ENCODE data around the gene CCDC88C.
"Not testable (repeated sequence)": the region's sequence is repeated elsewhere in the genome, so short reads cannot be mapped to it uniquely, and the experiment has no call there.

CCDC88C gene

DNA sequence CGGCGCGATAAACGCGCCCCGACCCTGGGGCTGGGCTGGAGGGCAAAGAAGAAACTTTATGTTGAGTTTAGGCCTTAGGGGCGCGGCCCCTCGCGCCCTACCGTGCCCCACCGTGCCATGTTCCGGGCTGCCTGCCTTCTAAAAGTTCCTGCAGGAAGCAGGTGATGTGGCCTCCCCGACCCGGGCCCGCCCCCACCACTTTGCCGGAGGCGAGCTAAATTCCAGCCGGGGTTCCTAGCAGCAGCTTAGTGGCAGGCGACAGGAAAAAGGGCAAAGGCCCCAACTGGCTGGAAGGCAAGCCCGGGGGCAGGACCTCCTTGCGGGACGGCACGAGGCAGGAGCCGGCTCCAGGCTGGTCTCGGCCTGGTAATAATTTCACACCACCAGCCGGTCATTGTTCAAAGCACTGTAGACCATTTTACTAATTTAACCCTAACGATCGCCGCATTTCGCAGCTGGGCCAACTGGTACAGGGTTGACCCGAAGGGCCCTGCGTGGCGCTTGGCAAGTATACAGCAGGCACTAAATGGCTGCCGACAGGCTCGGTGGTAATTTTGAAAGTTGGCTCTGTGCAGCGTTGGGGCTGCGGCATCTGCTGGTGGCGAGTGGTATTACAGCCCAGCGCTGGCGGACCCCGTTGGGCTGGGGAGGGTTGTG lies 895 bp upstream of the CCDC88C start:
- DNase-seq (ENCODE audit: low spot score), result peak; percentile 87

DNA sequence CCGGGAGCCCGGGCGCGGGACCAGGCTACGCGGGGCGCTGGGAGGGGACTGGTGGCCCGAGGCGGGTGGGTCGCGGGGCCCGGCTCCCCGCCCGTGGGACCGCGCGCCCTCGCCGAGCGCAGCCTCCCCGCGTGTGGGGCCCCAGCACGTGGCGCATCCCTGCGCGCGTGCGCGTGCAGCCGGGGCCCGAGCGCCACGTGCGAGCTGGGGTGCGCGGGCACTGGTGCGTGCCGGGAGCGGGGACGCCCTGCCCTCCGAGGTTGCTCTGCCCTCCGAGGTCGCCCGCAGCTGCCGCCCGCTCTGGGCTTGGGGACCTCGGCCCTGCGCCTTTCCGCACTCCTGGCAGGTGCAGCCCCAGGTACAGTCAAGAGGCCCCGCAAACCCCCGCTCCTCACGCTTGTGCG lies 365 bp upstream of the CCDC88C start:
- peak; percentile 84 for DNase-seq (ENCODE audit: low spot score)

DNA sequence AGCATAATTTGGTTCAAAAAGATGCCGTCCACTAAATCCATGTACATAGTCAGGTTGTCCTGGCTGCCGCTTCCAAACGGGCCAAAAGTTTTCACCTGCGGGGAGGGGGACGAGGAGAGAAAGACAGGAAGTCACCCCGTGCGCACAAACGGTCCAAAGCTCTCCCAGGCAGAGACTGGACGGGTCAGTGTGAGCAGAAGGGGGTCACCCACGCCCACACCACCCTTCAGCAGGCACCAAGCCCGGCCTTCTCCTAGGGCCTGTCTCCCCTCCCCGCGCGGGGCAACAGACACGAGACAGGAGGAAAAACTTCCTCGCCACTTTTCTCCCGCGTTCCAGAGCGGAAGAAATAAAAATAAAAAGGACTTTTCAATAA lies 888 bp downstream of the CCDC88C start:
- no peak for DNase-seq (ENCODE audit: low spot score)

DNA sequence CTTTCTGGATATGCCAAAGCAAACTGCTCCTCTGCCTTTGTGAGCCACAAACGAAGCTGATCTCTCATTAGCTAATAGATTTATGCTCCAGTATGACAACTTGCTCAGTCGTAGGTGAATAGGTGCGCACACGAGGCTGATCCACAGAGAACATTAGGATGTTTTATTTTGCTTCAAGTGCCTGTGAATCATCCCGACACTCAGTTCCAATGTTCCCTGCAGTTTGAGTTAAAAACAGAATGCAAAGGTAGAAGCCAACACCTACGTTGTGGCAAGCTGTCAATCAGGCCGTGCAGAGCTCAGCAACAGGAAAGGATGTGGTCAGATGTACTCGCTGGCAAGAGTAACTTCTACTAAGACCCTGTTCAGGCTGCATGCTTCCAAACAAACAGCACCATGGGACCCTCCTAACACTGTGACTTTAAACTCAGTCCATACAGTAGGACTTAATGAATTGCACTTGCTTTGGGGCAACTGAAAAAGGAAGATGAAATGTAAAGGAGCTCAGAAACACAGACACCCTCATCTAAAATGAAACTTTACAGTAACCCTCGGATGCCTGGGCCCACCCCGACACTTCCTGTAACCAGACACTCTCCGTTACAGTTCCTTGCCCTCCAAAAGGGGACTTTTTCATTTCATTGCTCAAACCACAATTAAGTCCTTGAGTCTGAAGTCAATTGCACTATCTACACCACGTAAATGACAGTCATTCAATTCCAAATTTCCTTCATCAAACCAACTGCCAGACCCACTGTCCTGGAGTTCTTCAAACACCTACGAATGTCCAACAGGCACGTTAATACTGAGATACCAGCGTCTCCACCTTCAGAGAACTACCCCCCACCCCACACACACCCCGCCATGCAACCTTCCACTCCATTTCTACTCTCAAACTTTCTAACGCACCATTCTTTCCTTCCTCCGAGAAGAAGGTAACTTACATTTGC lies 1.6 kb downstream of the CCDC88C start:
- peak; percentile 92 for DNase-seq (ENCODE audit: low spot score)

DNA sequence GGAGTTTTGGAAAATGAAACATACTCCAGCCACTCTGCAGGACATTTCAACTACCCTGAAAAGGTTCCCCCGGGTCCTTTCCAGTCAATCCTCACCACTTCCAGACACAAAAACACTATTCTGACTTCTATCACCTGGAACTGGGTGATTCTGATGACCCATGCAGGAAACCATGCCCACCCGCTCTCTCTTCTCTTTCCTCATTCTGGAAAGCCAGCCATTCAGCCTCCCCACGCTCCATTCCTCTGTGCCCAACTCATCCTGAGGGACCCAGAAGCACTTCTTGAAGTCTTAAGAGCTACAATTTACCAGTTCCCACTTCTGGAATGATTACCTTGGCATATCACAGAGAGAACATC lies 3.2 kb downstream of the CCDC88C start:
- no peak for DNase-seq (ENCODE audit: low spot score)

DNA sequence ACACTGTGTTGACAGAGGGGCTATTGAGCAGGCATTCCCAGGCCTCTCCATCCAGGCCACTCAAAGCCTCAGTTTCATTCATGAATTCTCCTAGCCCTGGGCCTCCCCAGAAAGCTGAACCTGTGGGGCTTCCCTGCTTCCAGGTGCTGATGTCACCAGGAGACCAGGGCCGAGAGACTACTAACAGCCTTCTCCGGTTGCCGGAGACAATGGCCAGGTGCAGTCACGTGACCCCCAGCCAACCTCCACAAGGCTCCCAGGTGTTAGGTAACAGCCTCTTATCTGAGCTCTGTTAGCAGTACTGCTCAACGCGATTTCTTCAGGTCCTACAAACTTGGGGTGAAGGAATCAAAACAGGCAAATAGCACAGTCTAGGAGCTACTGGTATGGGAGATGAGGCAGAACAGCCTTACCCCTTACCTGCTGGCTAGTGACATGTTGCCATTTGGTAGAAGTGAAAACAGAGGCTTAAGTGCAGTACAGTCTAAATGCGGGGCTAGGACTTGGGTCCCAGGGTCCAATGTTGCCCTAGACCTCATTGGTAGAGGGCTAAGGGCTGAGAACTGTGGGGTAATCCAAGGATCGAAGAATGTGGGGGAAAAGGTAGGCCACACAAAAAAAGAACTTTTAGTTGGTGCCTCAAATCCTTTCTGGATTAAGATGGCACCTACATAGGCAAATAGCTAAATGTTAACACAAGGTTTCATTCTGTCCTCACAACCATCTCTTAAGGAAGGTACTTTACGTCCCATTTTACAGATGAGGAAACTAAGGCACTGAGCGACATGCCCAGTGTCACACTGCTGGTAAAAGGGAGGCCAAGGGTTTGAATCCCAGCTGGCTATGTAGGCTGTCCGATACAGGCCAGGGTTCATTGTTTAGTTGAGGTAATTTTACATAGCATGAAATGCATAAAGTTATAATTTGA lies 3.8 kb downstream of the CCDC88C start:
- no peak for DNase-seq (ENCODE audit: low spot score)

DNA sequence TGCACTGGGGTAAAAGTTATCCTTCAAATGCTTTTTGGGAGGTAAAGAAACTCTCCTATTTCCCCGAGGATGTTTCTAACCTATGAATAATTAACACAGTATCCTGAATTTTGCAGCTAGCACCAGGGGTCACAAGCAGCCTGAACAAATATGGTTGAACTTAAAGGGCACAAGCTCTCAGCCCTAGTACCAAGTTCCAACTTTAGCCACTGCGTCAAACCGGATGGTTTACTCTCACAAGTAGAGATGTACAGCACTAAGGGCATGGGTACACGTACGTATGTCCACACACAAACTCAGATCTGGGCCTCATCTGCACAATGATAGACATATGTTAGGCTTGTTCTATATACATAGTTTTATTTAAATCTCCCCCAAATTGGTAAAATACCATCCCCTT lies 4.7 kb downstream of the CCDC88C start:
- no peak for DNase-seq (ENCODE audit: low spot score)

DNA sequence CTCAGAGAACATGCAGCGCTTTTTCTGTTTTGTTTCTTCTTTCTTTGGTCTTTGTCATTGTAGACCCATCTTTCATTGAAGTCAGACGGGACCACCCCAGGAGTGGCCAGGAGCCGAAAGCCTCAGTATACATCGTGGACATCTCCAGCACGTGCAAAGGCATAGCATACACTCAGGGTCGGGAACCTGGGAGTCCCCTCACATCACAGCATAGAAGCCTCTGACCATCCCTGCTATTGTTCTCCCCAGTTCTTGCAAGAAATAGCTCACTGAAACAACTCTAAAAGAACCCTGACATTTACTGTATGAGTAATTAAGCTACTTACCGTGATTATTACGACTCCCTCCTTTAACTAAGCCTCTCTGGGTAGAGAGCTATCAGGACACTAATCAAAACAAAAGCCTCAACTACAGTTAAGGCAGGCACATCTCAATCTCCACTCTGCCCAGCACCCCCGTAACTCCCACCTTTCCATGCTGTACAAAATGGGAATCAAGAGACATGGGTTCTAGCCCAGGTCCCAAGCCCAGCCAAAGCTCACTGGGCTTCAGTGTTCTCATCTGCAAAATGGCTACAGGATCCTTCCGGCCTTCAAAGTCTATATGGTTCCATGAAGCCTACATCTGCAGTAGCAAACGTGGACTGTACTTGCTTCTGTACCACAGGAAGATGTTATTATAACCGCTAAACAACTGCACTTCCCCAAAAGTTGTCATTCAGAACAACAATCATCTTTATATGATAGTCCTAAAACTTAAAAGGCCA lies 6.7 kb downstream of the CCDC88C start:
- DNase-seq (ENCODE audit: low spot score), result no peak

DNA sequence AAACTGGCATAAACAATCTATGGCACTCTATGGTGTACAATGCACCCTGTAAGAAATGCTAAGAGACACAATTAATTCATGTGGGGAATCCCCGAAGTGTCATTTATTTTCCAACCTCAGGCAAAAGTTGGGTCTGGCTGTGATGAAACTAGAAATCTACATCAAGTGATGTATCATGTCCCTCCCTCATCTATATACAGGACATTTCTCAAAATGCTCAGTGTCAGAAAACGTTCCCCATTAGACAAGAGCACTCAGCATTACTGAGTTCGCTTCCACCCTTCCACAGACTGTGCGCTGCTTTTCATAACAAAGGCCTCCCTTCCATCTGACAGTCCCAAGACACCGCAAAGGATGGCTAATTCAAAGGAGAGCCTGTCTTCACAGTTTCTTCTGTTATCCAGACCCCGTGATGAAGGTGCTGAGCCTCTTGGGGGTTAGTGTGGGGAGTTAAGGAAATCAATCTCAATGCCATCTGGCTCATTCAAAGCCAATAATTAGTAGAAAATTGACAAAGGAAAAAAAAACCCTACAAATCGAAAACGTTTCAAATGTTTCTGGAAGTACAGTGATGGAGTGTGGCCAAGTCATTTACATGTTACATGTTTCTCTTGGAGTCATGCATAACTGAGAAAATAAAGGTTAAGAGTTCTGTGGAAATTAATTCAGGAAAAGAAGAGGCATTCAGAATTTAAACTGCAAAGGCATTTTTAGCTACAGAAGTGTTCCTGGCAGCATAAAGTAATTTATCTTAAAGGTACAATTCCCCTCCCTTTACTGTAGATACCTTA lies 7.5 kb downstream of the CCDC88C start:
- no peak for DNase-seq (ENCODE audit: low spot score)

DNA sequence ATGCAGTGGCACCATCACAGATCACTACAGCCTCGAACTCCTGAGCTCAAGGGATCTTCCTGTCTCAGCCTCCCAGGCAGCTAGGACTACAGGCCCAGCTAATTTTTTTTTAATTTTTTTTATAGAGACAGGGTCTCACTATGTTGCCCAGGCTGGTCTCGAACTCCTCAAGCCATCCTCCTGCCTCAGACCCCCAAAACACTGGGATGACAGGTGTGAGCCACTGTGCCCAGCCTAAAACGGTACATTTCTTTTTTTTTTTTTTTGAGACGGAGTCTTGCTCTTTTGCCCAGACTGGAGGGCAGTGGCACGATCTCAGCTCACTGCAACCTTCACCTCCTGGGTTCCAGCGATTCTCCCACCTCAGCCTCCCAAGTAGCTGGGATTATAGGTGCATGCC lies 8.4 kb downstream of the CCDC88C start:
- not testable (repeated sequence) for DNase-seq (ENCODE audit: low spot score)

DNA sequence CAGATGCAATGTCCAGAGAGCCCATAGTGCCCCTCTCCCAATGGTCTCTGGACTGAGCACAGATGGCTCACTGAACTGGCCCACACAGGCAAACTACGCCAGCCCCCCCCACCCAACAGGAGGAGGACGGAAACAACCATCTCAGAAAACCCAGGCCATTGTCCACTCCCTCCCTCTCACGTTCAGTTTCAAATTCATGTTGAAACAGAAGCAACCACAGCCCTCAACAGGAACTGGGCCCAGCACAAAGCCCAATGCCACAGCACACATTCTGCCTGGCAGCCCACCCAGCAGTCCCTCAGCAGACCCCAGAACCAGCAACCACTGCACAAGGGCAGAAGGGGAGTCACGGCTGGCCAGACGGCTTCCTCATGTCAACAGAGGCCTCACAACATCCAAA lies 10.6 kb downstream of the CCDC88C start:
- DNase-seq (ENCODE audit: low spot score), result no peak

DNA sequence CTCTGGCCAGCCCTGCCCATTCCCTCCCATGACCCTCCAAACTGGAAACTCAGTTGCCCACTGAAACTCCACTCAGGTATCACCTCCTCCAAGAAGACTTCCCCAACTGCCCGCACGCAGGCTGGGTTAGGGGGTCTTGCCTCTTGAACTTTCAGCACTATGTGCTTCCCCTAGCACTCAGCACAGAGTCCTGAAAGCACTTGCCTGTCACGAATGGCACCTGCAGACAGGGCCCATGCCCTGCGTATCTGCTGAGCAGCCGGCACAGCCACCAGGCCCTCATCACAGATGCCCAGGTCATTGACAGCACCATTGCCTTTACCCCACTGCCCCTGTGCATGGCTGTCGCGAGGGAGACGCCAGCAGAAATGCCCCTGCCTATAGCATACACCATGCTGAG lies 11.2 kb downstream of the CCDC88C start:
- no peak for DNase-seq (ENCODE audit: low spot score)

DNA sequence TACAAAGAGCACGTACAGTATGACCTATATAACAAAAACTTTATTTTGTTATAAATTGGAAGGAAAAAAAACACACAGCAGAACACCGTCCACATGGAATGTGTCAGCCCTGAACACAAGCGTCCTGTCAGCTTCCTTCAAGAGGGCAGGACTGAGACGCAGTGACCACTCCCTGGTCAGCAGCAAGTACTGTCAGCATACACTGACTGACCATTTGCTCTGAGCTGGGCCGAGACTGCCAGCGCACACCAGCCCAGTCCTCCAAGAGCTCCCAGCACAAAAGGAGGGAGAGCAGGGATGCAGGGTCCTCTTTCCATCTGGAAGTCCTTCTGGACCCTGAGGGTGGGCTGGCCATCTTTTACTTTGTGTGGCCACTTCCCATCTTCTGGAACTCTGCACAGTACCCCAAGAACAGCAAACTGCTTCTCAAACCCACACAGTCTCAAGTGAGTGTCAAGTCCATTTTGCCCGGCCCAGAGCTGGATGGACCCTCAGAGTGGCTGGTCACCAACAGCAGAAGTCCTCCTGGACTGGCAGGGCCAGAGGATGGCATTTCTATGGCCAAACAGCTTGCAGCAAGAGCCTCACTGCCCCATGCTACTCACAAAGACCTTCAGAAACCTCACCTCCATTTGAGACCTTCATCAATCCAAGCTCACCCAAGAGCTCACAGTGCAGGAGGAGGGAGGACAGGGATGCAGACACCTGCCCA lies 11.7 kb downstream of the CCDC88C start:
- no peak for DNase-seq (ENCODE audit: low spot score)

DNA sequence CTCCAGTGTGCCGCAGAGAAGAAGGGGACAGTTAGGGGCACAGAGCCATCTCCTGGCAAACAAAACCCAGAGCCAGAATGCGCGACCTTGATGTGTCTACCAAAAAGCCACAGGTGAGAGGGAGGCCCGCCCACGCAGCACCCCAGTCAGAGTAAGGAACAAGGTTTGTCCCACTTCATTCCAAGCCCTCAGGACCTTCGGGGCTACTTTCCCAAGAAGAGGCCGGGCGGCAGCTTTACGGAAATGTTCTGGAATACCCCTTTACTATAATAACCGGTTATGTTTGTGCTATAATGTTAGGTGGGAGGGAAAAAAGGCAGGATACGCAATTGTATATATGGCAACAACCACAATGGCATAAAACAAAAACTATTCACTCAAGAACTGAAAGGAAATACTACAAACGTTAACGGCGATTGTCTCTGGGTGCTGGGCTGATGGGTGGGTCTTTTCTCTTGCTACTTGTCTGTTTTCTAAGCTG lies 12.3 kb downstream of the CCDC88C start:
- no peak for DNase-seq (ENCODE audit: low spot score)

DNA sequence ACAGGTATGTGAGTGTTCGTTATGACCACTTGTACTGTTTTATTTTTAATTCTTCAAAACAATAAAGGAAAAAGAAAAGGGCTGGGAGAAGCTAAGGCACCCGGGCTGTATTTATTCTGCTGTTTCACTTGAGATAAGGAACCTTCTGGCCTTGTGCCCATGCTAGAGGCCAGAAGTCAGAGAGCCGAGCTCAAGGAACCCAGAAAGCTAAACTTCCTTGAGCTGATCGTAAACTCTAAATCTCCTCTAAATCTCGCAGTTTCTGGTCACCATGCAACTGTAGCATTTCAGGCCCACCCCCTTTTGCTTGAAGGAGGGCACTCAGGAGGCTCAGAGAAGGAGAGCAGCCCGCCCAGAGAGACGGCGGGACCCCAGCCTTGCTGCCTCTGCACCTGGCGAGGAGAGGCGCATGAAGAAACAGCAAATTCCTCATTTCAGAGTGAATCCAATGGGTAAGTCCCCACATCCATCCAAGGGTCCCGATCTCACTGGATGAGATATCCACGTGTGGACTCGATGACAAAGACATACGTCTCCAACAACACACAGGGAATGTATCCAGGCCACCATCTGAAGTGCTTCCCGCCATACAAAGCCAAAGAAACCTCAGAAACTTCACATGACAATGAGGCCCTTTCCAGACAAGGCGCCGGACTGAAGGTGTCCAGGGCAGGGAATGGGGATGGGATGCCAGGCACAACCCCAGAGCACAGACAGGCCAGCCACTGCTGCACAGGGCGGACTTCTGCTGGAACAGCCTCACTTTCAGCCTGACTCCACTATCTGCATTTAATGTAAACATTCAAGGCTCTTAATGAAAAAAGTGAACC lies 14.6 kb downstream of the CCDC88C start:
- no peak for DNase-seq (ENCODE audit: low spot score)

DNA sequence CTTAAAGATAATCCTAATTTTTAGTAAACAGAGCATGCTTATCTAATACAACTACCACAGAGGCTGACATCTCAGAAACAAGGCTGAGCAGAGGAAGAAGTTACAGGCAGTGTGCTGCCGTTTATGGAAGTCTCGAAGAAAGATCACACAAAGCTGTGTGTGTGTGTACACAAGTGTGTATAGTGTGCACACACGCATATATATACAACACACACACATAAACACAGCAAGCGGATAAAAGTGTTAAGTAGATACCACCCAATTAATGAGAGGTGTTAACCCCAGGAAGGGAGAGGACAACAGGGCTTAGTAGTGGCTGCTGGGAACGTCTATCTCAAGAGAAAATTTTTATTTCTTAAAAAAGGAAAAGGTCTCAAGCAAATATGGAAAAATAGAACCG lies 15.3 kb downstream of the CCDC88C start:
- no peak for DNase-seq (ENCODE audit: low spot score)

DNA sequence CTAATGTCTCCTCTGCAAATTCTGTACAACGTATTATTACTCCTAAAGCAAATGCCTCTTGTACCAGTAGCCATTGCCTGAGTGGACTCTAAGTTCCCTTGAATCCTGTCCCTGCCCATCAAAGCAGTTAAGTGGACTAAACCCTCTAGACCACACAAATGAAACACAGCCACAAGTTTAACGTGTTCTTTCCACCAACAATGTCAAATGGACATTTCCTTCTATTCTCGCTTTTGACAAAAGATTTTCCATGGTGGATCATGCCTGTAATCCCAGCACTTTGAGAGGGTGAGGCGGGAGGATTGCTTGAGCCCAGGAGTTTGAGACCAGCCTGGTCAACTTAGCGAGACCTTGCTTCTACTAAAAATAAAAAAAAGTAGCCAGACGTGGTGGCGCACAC lies 15.9 kb downstream of the CCDC88C start:
- no peak for DNase-seq (ENCODE audit: low spot score)

DNA sequence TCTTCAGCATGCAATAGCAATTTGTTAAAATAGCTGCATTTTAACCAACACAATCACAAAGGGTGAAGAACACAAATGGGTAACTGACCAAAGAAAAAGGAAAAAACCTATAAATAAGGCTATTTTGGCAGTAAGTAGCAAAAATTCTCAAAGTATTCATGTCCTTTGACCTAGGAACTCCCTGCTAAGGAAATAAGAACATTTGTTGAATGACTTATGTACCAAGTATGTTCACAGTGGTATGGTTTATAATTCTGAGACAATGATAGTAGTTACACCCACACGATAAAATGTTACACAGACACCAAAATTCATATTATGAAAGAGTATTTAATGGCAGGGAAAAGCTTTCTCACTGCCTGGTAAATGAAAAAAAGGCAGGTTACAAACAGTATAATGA lies 16.9 kb downstream of the CCDC88C start:
- DNase-seq (ENCODE audit: low spot score), result no peak

All from NAMALWA (cell line).